ENCODE results near the gene GLIS1.

The GLIS1 gene

GRCh38 chr1:53588053-53588779 is 150.7 kb downstream of the GLIS1 start:
- DNase-seq = no peak

- DNase-seq = no peak
Observed at GRCh38 chr1:53587252-53587988, 151.5 kb downstream of the GLIS1 start.

GRCh38 chr1:53586765-53587164 is 152.2 kb downstream of the GLIS1 start:
- DNase-seq = no peak

GRCh38 chr1:53585565-53585964 is 153.4 kb downstream of the GLIS1 start:
- DNase-seq = no peak

- no peak for DNase-seq
Observed at GRCh38 chr1:53585129-53585528, 153.8 kb downstream of the GLIS1 start.

GRCh38 chr1:53584777-53585107 is 154.2 kb downstream of the GLIS1 start:
- DNase-seq = peak; percentile 21

- no peak for DNase-seq
Observed at GRCh38 chr1:53583868-53584776, 154.8 kb downstream of the GLIS1 start.

GRCh38 chr1:53583021-53583867 is 155.7 kb downstream of the GLIS1 start:
- no peak for DNase-seq

- peak; percentile 67 for DNase-seq
Observed at GRCh38 chr1:53582211-53583020, 156.5 kb downstream of the GLIS1 start.

GRCh38 chr1:53581476-53581875 is 157.5 kb downstream of the GLIS1 start:
- DNase-seq = no peak

GRCh38 chr1:53580739-53581475 is 158.1 kb downstream of the GLIS1 start:
- DNase-seq = no peak

GRCh38 chr1:53580009-53580400 is 159.0 kb downstream of the GLIS1 start:
- DNase-seq = no peak

- no peak for DNase-seq
Observed at GRCh38 chr1:53579221-53580008, 159.5 kb downstream of the GLIS1 start.

GRCh38 chr1:53578358-53578757 is 160.6 kb downstream of the GLIS1 start:
- DNase-seq = no peak

- no peak for DNase-seq
Observed at GRCh38 chr1:53577761-53578100, 161.2 kb downstream of the GLIS1 start.

- DNase-seq = no peak
Observed at GRCh38 chr1:53576866-53577760, 161.9 kb downstream of the GLIS1 start.

GRCh38 chr1:53576381-53576801 is 162.6 kb downstream of the GLIS1 start:
- no peak for DNase-seq

- no peak for DNase-seq
Observed at GRCh38 chr1:53575955-53576320, 163.0 kb downstream of the GLIS1 start.

Data from NCI-H2171 (cell line).